Measurements from ENCODE around the gene SCG3.

The SCG3 gene

DNA sequence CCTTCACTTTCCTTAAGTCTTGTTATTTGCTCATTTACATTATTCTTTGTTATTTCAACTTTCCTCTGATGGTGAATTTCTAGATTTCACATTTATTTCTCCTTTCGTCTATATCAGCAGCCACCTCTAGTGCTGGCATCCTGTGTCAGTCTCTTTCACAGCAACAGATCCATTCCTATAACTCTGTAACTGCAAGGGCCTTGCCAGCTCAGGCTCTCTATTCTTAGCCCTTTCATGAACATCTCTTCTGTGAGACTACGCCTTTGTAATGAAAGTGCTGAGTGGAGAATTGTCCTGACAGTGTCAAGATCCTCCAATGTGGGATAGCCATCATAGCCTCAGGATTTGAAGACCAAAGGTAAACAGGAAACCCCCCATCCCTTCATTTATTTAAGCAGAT, 3.9 kb upstream of the SCG3 start:
- DNase-seq (ENCODE audit: low spot score): no peak
- ChIA-PET CTCF (no interaction called here), POLR2A (ENCODE audit: low non-redundant PET) (no interaction called here)
- TF ChIP-seq, protein P1, sequence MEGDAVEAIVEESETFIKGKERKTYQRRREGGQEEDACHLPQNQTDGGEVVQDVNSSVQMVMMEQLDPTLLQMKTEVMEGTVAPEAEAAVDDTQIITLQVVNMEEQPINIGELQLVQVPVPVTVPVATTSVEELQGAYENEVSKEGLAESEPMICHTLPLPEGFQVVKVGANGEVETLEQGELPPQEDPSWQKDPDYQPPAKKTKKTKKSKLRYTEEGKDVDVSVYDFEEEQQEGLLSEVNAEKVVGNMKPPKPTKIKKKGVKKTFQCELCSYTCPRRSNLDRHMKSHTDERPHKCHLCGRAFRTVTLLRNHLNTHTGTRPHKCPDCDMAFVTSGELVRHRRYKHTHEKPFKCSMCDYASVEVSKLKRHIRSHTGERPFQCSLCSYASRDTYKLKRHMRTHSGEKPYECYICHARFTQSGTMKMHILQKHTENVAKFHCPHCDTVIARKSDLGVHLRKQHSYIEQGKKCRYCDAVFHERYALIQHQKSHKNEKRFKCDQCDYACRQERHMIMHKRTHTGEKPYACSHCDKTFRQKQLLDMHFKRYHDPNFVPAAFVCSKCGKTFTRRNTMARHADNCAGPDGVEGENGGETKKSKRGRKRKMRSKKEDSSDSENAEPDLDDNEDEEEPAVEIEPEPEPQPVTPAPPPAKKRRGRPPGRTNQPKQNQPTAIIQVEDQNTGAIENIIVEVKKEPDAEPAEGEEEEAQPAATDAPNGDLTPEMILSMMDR (conservative IDR thresholded peaks at IDR 0.05; ENCODE audit: low read depth): no peak
- H3K27ac ChIP-seq: no peak overlapping the region

DNA sequence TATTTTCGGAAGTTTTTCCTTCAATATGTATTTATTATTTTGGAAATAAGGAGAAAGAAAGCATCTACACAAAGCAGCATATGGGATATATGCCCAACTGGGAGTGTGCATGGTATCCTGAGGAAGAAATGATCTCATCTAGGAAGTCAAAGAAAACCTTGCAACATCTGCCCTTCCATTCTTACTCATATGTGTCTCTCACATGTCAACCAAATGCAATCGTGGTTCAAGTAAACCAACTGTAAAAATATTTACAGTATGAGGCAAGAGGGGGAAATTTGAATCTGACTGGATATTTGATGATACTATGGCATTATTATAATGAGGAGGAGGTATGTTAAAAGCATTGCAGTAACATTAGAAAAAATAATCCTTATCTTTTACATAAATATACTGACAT, 3.2 kb upstream of the SCG3 start:
- DNase-seq (ENCODE audit: low spot score): no peak
- TF ChIP-seq, protein P1 (conservative IDR thresholded peaks at IDR 0.05; ENCODE audit: low read depth): no peak
- ChIA-PET POLR2A (ENCODE audit: low non-redundant PET) (no interaction called here), CTCF (no interaction called here)
- H3K27ac ChIP-seq: no peak overlapping the region

DNA sequence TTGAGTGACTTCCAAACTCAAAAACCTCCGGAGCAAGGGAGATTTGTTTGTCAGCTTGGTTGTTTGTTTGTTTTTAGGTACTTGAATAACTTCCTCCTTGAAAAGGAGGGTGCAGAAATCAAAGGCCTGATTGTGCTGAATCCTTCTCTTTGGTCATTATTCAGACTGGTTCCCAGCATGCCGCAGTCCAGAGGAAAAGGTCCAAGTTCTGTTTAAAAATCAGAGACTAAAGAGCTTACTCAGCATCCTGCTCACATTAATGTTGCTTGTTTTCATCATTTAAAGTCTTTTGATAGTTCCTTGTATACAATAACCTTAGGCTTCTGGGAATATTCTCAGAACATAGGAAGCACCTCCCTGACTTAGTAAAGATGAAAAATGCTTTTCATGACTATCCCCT, 982 bp upstream of the SCG3 start:
- TF ChIP-seq, protein P1 (conservative IDR thresholded peaks at IDR 0.05; ENCODE audit: low read depth): no peak
- CTCF ChIA-PET: interaction anchor here (0.5 to 0.9 kb wide), 2 partner anchors 67 to 96 kb away, joined by 3 to 6 read pairs; no protein-coding TSS in a partner anchor

DNA sequence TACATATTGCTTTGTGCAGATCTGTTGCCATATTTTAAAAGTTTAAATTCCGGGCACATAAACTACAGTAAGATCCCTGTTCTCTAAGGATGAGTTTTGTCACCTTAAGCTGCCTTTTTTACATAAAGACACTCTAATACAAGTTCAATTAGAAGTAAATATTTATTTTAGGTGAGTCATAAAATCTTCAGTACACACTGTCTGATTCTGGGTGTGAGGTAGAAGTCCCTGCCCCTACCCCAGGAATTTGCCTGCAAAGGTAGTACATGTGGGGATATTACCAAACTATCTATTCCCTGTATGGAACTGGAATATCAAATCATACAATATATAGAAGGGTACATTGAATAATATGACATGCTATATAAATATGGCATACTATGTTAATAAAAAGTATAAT, 6.3 kb downstream of the SCG3 start:
- TF ChIP-seq, protein P1 (conservative IDR thresholded peaks at IDR 0.05; ENCODE audit: low read depth): no peak
- H3K27ac ChIP-seq: no peak overlapping the region
- no peak for DNase-seq (ENCODE audit: low spot score)
- POLR2A ChIA-PET (ENCODE audit: low non-redundant PET): no interaction called here
- CTCF ChIA-PET: no interaction called here

More for the DNA sequence above, 982 bp upstream of the SCG3 start:
- no peak overlapping the region for H3K27ac ChIP-seq
- POLR2A ChIA-PET (ENCODE audit: low non-redundant PET): no interaction called here
- DNase-seq (ENCODE audit: low spot score): no peak

DNA sequence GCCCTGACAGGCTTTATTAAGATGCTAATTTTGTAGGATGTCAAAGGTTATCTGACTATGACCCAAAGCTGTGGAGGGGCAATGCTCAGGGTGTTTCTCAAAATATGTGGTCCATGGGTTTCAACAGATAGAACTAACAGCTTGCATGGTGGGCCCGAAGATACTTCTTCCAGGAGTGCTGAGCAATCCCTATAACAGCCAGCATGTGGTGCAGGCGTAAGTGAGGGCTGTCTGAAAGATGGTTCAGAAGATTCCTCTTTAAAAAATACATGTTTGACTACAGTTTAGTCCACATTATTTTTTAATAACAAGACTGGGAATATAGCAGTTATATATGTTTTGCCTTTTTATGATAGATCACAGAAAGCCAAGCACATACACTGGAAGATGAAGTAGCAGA, 7.6 kb downstream of the SCG3 start:
- TF ChIP-seq, protein P1 (conservative IDR thresholded peaks at IDR 0.05; ENCODE audit: low read depth): no peak
- no peak for DNase-seq (ENCODE audit: low spot score)
- POLR2A ChIA-PET (ENCODE audit: low non-redundant PET): no interaction called here
- CTCF ChIA-PET: interaction anchor here (0.9 kb wide), 1 partner anchor 87 kb away, joined by 4 read pairs; no protein-coding TSS in a partner anchor
- H3K27ac ChIP-seq: no peak overlapping the region

DNA sequence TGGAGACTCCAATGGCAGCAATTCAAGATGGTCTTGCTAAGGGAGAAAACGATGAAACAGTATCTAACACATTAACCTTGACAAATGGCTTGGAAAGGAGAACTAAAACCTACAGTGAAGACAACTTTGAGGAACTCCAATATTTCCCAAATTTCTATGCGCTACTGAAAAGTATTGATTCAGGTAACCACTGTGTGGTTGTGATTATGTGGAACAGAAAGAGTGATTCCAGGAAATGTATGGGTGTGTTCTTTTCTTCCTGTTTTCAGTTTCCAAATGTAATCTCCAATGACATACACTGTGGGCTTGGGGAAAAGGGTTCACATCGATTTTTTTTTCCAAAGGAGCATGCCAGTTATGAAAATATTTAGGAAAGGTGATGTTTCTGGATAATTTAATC, 10.9 kb downstream of the SCG3 start:
- ChIA-PET CTCF (interaction anchor here (1.4 kb wide), 1 partner anchor 42 kb away, joined by 8 read pairs; no protein-coding TSS in a partner anchor), POLR2A (ENCODE audit: low non-redundant PET) (no interaction called here)
- no peak overlapping the region for H3K27ac ChIP-seq
- DNase-seq (ENCODE audit: low spot score): no peak
- TF ChIP-seq, protein P1 (conservative IDR thresholded peaks at IDR 0.05; ENCODE audit: low read depth): no peak

DNA sequence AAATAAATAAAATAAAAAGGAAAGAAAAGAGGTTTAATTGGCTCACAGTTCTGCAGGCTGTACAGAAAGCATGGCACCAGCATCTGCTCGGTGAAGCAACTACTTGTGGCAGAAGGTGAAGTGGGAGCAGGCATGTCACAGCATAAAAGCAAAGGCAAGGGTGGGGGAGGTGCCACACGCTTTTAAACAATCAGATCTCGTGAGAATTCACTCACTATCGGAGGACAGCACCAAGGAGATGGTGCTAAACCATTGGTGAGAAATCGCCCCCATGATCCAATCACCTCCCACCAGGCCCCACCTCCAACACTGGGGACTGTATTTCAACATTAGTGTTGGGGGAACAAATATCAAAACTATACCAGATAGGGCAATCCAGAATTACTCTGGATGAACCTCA, 15.3 kb downstream of the SCG3 start:
- no peak for DNase-seq (ENCODE audit: low spot score)
- ChIA-PET POLR2A (ENCODE audit: low non-redundant PET) (no interaction called here), CTCF (no interaction called here)
- TF ChIP-seq, protein P1 (conservative IDR thresholded peaks at IDR 0.05; ENCODE audit: low read depth): no peak
- no peak overlapping the region for H3K27ac ChIP-seq

All from RWPE1 (cell line).